Lung (tissue), 12 donors: ENCODE results near the gene SND1. TPM values are rescaled to one million over a fixed set of nuclear protein-coding genes. Genes with fewer than 3 reads are reported as not detected.
A peak's percentile ranks its signal among the peaks of the same experiment; 100 is the strongest.

Source experiments
- ATAC-seq: fragments of 200-7000 bp; cut with Tn5 transposase; one replicate; pipeline ENCODE4 v1.9.1; 2020; ENCODE audit warnings: moderate number of reproducible peaks; ENCODE audit not compliant: insufficient read depth, low FRiP score
- DNase-seq, 3 donors: peaks; one replicate each; pipeline ENCODE4 v3.0.0-alpha.2; 2013 to 2017
- H3K27ac ChIP-seq, 2 donors: one replicate each; pipeline ENCODE4 v1.5.1; 2013; ENCODE audit warnings: mild to moderate bottlenecking in 2 of 2, moderate library complexity in 2 of 2, control low read depth in 1 of 2, inconsistent platforms in 1 of 2, low read depth in 1 of 2, low read length in 1 of 2
- H3K27me3 ChIP-seq, 3 donors: one replicate each; pipeline ENCODE4 v1.5.1; 2013; ENCODE audit warnings: low read length in 2 of 3; ENCODE audit not compliant: control insufficient read depth in 3 of 3, insufficient read depth in 3 of 3
- H3K36me3 ChIP-seq, 4 donors: one replicate each; pipeline ENCODE4 v1.5.1; 2013; ENCODE audit warnings: low read length in 4 of 4, mild to moderate bottlenecking in 1 of 4, moderate library complexity in 1 of 4; ENCODE audit not compliant: control insufficient read depth in 4 of 4, insufficient read depth in 4 of 4
- H3K4me1 ChIP-seq, 5 donors: one replicate each; pipeline ENCODE4 v1.5.1; 2013; ENCODE audit warnings: low read length in 5 of 5, mild to moderate bottlenecking in 2 of 5, moderate library complexity in 1 of 5; ENCODE audit not compliant: control insufficient read depth in 5 of 5, insufficient read depth in 5 of 5
- H3K4me3 ChIP-seq: one replicate; pipeline ENCODE4 v1.5.1; 2013; ENCODE audit warnings: mild to moderate bottlenecking, control low read depth, moderate library complexity
- H3K9ac ChIP-seq, 2 donors: one replicate each; pipeline ENCODE4 v1.5.1; 2013; ENCODE audit warnings: low read length in 2 of 2, control low read depth in 1 of 2; ENCODE audit not compliant: insufficient read depth in 1 of 2
- H3K9me3 ChIP-seq, 4 donors: one replicate each; pipeline ENCODE4 v1.5.1; 2013; ENCODE audit warnings: low read length in 3 of 4, mild to moderate bottlenecking in 1 of 4, moderate library complexity in 1 of 4; ENCODE audit not compliant: control insufficient read depth in 4 of 4, insufficient read depth in 3 of 4
- CTCF ChIP-seq: IDR thresholded peaks from 2 replicates; pipeline ENCODE4 v1.5.1; 2012; ENCODE audit warnings: mild to moderate bottlenecking; ENCODE audit errors: control extremely low read depth, extremely low read depth
- WGBS, 2 donors: extraction: QIAGEN DNeasy Blood & Tissue Kit; methylation state at CpG; one replicate each; pipeline ENCODE4 v1.1.7; 2013; 5-methylcytosine and 5-hydroxymethylcytosine counted together
- polyA plus RNA-seq, 2 donors: library from polyadenylated mRNA; stranded (reverse); fragments of 200-250 nt; gene quantifications; one replicate each; pipeline ENCODE4 v1.2.1, GENCODE V29; 2013
- total RNA-seq, 2 donors: library from RNA; depleted of rRNA in 1 of 2; stranded (reverse); fragments of >200 nt in 1 of 2; gene quantifications; one replicate each; pipeline ENCODE4 v1.2.1, GENCODE V29; 2014 to 2021
- donor health status: control.
- donor health status: control.
- donor health status: Bipolar disorder and iron deficiency.
- donor health status: healthy.
- donor health status: DM: yes; HTN: yes; CAD: no.

The SND1 gene
- total and polyA plus RNA-seq, 4 donors: 94.5 to 210 (median 137) TPM

DNA sequence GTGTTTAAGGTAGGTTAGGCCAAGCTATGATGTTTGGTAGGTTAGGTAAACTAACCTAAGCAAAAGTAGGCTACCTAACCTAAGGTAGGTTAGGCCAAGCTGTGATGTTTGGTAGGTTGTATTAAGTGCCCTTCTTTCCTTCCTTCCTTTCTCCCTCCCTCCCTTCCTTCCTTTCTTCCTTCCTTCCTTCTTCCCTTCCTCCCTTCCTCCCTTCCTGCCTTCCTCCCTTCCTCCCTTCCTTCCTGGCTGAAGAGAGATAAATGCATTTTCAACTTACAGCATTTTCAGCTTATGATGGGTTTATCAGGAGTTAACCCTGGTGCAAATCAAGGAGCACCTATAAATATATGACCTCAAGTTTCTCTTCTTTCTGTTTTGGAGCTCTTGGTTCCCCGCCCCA is 56.2 kb downstream of the SND1 start:
- Histone ChIP-seq H3K9ac (no peak overlapping the region), H3K27ac (no peak overlapping the region), H3K4me1 (no peaks in the 10 kb centered on the region), H3K4me3 (no peak overlapping the region), H3K36me3 (peaks cover 14 to 32% (median 16%) of the 10 kb centered on the region in 4 donors), H3K9me3 (peaks cover 0 to 3% (median 1%) of the 10 kb centered on the region in 4 donors), H3K27me3 (no peaks in the 10 kb centered on the region)
- WGBS, 2 donors: 73 to 78% methylated on average over 1 of the region's 1 CpG
- DNase-seq (no peak), ATAC-seq (no peak)
- TF ChIP-seq CTCF: no peak

DNA sequence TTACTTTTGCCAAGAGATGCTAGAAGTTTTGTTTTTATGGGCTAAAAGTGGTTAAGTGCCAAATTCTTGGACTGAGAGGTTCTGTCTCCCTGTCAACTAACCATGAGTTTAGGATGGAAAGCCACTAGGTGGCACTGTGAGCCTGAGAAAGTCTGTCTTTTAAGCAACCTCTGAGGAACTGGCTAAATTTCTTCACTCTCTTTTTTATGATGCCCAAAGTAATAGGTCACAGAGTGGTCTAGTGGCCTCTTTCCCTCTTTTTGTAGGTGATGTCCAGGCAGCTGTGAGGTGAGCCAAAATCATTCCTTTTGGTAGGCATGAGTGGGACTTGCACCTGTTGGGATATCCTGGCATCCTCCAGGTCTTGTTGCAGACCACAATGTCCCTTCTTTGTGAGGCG is 56.8 kb downstream of the SND1 start:
- peak; percentile 76 to 91 (median 86) for DNase-seq
- Histone ChIP-seq H3K4me3 (no peak overlapping the region), H3K9me3 (peaks cover 0 to 3% (median 1%) of the 10 kb centered on the region in 4 donors), H3K9ac (no peak overlapping the region), H3K36me3 (peaks cover 13 to 30% (median 15%) of the 10 kb centered on the region in 4 donors), H3K27me3 (no peaks in the 10 kb centered on the region), H3K4me1 (no peaks in the 10 kb centered on the region), H3K27ac (no peak overlapping the region)
- peak; percentile 66 for TF ChIP-seq CTCF
- WGBS, 2 donors: 97 to 100% methylated on average over 1 of the region's 1 CpG
- ATAC-seq: peak; percentile 48

- ATAC-seq: no peak
- H3K9ac ChIP-seq: no peak overlapping the region
- no peak for DNase-seq
- no peak overlapping the region for H3K4me3 ChIP-seq
- peaks cover 8 to 13% (median 9%) of the 10 kb centered on the region in 4 donors for H3K36me3 ChIP-seq
- 96 to 97% methylated on average over 1 of the region's 1 CpG for WGBS, 2 donors
- TF ChIP-seq CTCF: no peak
- no peak overlapping the region for H3K27ac ChIP-seq
- no peaks in the 10 kb centered on the region for H3K27me3 ChIP-seq
- H3K4me1 ChIP-seq: no peaks in the 10 kb centered on the region
- peaks cover 0 to 3% (median 1%) of the 10 kb centered on the region in 4 donors for H3K9me3 ChIP-seq
Observed at GRCh38 chr7:127710635-127711034, 58.6 kb downstream of the SND1 start.

DNA sequence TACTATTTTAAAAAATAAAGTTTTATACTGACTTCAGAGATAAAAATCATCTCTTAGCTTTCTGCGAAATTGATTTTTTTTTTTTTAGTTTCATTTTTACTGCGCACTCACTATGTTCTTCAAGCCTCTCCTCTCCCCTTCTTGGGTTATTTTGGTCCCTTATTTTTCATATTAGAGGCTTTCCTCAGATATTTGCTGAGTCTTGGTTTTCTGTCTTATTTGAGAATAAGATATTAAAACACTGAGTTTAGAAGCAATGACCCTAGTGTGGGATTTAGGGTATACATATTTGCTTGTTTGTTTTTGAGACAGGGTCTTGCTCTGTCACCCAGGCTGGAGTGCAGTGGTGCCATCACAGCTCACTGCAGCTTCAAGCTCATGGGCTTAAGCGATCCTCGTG is 59.9 kb downstream of the SND1 start:
- no peak overlapping the region for H3K4me3 ChIP-seq
- H3K9me3 ChIP-seq: peaks cover 0 to 3% (median 1%) of the 10 kb centered on the region in 4 donors
- no peak overlapping the region for H3K27ac ChIP-seq
- ATAC-seq (no peak), DNase-seq (no peak)
- WGBS, 2 donors: 99% methylated on average over 4 of the region's 4 CpGs
- H3K4me1 ChIP-seq: no peaks in the 10 kb centered on the region
- no peak overlapping the region for H3K9ac ChIP-seq
- peaks cover 8 to 13% (median 9%) of the 10 kb centered on the region in 4 donors for H3K36me3 ChIP-seq
- no peaks in the 10 kb centered on the region for H3K27me3 ChIP-seq
- TF ChIP-seq CTCF: no peak
